Astrocyte (in vitro differentiated cells and primary cell): ENCODE data around the gene DIP2B.

Experiments used
- EZH2 ChIP-seq: IDR thresholded peaks from 2 replicates; pipeline ENCODE4 v1.6.1; 2012; ENCODE audit warnings: mild to moderate bottlenecking, low read length, inconsistent platforms; ENCODE audit not compliant: insufficient read depth
- TF ChIP-seq, protein P1 (sequence below): IDR thresholded peaks from 2 replicates; pipeline ENCODE4 v1.5.1; 2011; ENCODE audit warnings: low read depth, mild to moderate bottlenecking, inconsistent platforms, low read length, moderate library complexity; ENCODE audit not compliant: insufficient read depth

GRCh38 chr12:50563434-50563787, 58.6 kb downstream of the DIP2B start:
- TF ChIP-seq, protein P1, sequence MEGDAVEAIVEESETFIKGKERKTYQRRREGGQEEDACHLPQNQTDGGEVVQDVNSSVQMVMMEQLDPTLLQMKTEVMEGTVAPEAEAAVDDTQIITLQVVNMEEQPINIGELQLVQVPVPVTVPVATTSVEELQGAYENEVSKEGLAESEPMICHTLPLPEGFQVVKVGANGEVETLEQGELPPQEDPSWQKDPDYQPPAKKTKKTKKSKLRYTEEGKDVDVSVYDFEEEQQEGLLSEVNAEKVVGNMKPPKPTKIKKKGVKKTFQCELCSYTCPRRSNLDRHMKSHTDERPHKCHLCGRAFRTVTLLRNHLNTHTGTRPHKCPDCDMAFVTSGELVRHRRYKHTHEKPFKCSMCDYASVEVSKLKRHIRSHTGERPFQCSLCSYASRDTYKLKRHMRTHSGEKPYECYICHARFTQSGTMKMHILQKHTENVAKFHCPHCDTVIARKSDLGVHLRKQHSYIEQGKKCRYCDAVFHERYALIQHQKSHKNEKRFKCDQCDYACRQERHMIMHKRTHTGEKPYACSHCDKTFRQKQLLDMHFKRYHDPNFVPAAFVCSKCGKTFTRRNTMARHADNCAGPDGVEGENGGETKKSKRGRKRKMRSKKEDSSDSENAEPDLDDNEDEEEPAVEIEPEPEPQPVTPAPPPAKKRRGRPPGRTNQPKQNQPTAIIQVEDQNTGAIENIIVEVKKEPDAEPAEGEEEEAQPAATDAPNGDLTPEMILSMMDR = no peak
- no peak for TF ChIP-seq EZH2
